ENCODE data around the gene STRA6.

STRA6 gene

DNA sequence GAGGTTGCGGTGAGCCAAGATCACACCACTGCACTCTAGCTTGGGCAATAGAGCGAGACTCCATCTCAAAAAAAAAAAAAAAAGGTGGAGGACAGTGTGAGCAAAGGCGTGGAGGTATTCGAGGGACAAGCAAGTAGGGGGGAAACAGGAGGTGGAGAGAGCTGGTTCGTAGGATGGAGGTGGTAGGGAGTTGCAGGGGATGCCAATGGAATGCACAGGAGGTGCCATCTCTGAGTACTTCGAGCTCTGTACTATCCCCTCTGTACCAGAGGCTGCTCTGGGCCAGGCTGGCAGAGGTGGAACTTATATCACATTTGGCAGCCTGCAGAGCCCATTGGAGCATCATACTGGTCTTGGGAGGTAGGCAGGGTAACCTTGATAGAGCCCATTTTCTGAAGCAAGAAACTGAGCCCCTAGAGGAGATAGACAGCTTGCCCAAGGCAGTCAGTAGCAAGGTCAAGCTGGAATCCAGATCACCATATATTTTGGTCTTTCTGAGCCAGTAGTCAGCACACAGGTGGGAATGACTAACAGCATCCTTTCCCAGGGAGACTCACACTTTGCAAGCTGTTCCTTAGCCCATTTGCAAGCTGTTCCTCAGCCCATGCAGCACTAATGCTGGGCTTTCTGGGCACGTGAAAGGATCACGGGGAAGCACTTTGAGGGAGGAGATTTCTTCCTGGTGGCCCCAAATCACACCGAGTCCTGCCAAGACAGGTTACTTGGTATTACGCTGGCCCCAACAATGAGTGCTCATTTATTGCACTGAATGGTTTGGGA, 24.4 kb upstream of the STRA6 start:
- DNase-seq (ENCODE audit: low read depth) = no peak

DNA sequence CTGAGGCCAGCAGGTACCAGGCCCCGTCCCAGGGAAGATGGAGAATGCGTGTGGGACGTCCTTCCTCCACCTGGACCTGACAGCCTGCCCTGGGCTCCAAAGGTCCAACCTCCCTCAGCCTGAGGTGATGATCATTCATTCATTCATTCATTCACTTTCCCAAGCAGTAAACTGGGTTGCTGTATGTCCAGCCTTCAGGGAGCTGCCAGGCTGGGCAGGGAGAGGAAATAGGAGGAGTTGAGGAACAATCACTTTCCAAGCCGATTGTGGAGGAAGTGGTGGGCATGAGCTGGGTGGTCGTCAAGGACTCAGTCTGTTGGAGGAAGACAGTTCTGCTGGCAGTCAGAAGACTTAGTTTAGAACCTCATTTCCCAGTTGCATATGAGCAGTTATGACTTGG, 23.3 kb upstream of the STRA6 start:
- DNase-seq (ENCODE audit: low read depth) = no peak

- no peak for DNase-seq (ENCODE audit: low read depth)
Measured at GRCh38 chr15:74222240-74223119, 19.9 kb upstream of the STRA6 start.

GRCh38 chr15:74221399-74222239, 19.0 kb upstream of the STRA6 start:
- no peak for DNase-seq (ENCODE audit: low read depth)

- no peak for DNase-seq (ENCODE audit: low read depth)
Measured at GRCh38 chr15:74220475-74221248, 18.1 kb upstream of the STRA6 start.

DNA sequence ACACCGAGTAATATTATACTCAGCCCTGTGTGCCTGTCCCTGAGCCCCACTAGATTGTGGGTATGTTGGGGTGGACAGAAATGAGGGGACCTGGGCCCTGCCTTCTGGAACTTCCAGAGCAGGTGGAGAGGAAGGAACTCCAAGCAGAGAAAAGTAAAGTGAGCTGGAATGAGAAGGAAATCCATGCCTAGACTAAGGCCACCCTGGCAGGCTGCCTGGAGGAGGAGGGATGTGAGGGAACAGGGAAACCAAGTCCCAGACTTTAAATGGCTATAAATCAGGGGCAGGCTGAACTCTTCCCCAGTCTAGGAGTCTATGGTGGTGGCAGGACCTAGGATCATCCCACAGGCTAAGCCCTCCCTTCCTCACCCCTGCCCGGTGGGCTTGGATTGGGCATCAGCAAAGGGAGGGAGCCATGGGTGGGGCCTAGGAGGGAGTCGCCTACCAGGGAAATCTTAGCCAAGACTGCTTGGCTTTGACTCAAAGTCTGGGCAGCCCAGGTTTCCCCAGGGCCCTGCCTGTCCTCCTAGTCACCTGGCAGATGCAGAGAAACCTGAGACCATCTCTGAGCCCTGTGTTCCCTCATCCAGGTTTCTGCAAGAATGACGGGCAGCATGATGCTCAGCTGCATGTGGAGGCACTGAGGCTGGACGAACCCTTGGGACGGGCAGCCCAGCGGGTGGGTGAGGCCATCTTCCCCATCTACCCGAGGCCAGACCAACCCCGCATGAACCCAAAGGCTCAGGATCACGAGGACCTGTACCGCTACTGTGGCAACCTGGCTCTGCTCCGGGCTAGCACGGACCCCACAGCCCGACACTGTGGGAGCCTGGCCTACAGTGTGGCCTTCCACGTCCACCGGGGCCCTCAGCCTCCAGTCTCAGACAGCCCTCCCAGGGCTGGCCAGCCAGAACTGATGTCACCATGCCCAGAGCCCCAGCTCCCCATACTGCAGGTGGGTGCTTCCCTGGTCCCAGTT, 15.6 kb upstream of the STRA6 start:
- no peak for DNase-seq (ENCODE audit: low read depth)

- DNase-seq (ENCODE audit: low read depth) = no peak
Measured at GRCh38 chr15:74216949-74217348, 14.4 kb upstream of the STRA6 start.

DNA sequence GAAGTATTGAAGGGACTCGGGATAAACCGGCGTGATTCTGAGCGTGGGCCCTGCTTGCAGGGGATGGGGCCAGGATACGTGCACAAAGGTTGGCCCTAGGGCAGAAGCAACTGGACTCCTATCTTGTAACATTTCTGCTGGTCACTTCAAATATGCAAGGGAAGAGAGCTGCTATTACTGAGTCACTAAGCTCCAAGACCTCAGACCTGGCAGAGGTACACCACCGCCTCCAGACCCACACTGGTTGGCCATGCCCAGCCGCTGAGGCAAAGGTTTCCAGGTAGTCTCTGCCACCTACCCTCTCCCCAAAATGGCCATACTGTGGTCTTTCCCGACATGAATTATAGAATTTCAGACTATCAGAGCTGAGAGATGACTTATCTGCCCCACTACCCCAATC, 13.4 kb upstream of the STRA6 start:
- no peak for DNase-seq (ENCODE audit: low read depth)

- DNase-seq (ENCODE audit: low read depth) = no peak
Measured at GRCh38 chr15:74214324-74215021, 11.9 kb upstream of the STRA6 start.

- no peak for DNase-seq (ENCODE audit: low read depth)
Measured at GRCh38 chr15:74213858-74214284, 11.3 kb upstream of the STRA6 start.

- DNase-seq (ENCODE audit: low read depth) = no peak
Measured at GRCh38 chr15:74212494-74212893, 9.9 kb upstream of the STRA6 start.

- DNase-seq (ENCODE audit: low read depth) = no peak
Measured at GRCh38 chr15:74211656-74212055, 9.1 kb upstream of the STRA6 start.

- DNase-seq (ENCODE audit: low read depth) = no peak
Measured at GRCh38 chr15:74210729-74211128, 8.1 kb upstream of the STRA6 start.

GRCh38 chr15:74209997-74210671, 7.5 kb upstream of the STRA6 start:
- no peak for DNase-seq (ENCODE audit: low read depth)

DNA sequence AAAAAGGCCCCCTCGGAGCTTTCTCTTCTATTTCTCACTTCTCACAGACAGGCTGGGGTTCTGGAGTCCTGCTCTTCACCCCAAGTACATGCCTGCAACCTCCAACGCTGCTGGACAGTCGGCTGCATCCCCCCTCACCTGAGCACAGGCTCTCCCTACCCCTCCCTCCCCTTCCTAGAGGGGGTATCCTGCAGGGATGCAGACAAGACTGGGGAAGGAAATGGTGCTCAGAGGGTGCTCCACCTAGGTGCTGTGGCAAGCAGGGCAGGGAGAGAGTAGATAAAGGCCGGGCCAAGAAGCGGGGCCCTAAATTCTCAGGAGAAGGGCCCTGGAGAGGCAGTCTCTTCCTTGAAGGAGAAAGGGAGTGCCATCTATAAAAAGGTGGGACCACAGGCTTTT, 7.0 kb upstream of the STRA6 start:
- no peak for DNase-seq (ENCODE audit: low read depth)

DNA sequence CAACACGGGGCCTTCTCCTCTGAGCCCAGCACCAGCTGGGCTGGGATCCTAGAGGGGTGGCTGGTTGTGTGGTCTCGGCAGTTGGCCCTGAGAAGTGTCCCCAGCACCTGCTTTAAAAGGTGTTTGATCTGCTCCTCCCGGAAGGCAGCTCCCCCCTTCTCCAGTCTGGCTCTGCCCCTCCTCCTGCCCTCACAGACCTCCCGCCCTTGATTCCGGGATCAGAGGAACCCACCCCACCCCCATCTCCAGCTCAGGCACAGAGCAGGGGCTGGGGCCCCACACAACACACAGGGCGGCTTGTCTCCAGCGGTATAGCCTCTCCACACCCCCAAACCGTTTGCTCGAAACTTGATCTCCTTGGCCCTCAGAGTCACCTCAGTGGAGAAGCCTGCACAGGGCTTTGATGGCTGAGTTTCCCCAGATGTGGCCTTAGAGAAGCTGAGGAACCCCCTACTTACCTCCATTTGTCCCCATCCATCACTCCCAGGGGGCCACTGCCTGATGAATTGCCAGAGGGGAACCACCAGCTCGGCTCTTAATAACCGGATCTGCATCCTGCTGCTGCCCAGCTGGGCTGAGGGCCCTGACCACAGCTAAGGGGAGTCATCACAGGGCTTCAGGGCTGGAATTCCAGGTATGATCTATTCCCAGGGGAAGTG, 6.4 kb upstream of the STRA6 start:
- DNase-seq (ENCODE audit: low read depth) = no peak

DNA sequence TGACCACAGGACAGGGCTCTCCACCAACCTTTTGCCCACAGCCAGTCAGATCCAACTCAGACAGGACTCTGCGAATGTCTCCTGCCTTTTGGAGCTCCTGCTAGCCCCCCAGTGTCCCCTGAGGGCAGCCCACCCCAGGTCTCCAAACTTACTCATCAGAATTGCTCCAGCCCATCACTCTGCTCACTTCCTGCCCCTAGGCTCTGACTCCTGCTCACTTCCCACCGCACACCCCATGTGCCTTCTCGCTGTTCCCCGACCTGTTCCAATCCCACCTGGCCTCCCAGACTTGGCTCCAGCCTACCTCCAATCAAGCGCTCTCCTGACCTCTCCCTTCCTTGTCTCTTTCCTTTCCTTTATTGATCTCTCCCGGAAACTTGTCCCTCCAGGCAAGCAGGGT, 5.9 kb upstream of the STRA6 start:
- DNase-seq (ENCODE audit: low read depth) = no peak

GRCh38 chr15:74207652-74208440, 5.3 kb upstream of the STRA6 start:
- DNase-seq (ENCODE audit: low read depth) = no peak
